ENCODE results near the gene LETM1. TPM values are rescaled to one million over a fixed set of nuclear protein-coding genes. Genes with fewer than 3 reads are reported as not detected.
A peak's percentile ranks its signal among the peaks of the same experiment; 100 is the strongest.

The LETM1 gene
- total and polyA plus RNA-seq, 2 of the 13 experiments (the other 11 are each of a cell fraction or from before 2014, with no cell fraction given) = 9.7 to 41.6 TPM

DNA sequence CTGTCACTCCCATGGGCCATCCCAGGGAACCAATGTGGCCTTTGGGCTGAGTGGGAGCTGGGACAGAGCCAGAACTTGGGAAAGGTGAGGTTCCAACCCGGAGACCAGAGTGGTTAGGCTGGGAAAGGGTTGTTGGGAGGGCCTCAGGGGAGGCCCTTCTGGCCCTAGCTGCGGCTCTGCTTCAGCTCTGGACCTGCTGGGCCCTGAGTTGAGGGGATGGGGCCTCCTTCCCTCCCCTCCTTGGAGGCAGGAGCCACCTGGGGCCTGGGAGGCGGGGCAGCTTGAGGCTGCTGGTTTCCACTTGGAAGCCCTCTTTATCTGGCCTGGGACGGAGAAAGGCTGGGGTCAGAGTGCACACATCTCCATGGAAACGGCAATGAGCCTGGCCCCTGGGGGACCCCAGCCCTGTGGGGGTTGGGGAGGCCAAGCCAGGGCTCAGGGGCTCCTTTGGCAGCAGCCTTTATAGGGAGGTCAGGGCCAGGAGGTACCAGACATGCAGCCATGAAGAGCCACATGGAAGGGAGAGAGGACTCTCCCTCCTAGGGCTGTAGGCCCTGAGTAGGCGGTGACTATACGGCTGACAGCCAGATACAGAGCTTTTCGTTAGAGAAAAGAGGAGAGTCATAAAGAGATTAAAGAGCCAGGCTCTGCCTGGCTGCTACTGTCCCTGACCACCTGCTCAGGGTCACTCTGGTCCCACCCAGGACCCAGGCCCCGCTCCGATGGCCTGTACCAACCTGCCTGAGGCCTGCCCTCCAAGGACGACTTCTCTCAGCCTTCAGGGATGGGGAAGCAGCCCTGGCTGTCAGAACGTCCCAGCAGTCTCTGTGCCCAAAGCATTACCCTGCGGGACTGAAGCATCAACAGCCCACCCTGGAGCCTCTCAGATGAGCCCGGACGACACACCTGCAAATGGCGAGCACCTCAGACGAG, 8.4 kb upstream of the LETM1 start (continued):
- TF ChIP-seq, protein P1, sequence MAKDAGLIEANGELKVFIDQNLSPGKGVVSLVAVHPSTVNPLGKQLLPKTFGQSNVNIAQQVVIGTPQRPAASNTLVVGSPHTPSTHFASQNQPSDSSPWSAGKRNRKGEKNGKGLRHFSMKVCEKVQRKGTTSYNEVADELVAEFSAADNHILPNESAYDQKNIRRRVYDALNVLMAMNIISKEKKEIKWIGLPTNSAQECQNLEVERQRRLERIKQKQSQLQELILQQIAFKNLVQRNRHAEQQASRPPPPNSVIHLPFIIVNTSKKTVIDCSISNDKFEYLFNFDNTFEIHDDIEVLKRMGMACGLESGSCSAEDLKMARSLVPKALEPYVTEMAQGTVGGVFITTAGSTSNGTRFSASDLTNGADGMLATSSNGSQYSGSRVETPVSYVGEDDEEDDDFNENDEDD (CRISPR knock-in tag; IDR thresholded peaks at IDR 0.05; ENCODE audit: borderline replicate concordance) = no peak
- no peak for TF ChIP-seq TCF7 (IDR thresholded peaks at IDR 0.05; ENCODE audit: low read depth)
- TF ChIP-seq U2AF2 (IDR thresholded peaks at IDR 0.05; ENCODE audit: low read depth, low read length) = no peak
- TF ChIP-seq, protein P2, sequence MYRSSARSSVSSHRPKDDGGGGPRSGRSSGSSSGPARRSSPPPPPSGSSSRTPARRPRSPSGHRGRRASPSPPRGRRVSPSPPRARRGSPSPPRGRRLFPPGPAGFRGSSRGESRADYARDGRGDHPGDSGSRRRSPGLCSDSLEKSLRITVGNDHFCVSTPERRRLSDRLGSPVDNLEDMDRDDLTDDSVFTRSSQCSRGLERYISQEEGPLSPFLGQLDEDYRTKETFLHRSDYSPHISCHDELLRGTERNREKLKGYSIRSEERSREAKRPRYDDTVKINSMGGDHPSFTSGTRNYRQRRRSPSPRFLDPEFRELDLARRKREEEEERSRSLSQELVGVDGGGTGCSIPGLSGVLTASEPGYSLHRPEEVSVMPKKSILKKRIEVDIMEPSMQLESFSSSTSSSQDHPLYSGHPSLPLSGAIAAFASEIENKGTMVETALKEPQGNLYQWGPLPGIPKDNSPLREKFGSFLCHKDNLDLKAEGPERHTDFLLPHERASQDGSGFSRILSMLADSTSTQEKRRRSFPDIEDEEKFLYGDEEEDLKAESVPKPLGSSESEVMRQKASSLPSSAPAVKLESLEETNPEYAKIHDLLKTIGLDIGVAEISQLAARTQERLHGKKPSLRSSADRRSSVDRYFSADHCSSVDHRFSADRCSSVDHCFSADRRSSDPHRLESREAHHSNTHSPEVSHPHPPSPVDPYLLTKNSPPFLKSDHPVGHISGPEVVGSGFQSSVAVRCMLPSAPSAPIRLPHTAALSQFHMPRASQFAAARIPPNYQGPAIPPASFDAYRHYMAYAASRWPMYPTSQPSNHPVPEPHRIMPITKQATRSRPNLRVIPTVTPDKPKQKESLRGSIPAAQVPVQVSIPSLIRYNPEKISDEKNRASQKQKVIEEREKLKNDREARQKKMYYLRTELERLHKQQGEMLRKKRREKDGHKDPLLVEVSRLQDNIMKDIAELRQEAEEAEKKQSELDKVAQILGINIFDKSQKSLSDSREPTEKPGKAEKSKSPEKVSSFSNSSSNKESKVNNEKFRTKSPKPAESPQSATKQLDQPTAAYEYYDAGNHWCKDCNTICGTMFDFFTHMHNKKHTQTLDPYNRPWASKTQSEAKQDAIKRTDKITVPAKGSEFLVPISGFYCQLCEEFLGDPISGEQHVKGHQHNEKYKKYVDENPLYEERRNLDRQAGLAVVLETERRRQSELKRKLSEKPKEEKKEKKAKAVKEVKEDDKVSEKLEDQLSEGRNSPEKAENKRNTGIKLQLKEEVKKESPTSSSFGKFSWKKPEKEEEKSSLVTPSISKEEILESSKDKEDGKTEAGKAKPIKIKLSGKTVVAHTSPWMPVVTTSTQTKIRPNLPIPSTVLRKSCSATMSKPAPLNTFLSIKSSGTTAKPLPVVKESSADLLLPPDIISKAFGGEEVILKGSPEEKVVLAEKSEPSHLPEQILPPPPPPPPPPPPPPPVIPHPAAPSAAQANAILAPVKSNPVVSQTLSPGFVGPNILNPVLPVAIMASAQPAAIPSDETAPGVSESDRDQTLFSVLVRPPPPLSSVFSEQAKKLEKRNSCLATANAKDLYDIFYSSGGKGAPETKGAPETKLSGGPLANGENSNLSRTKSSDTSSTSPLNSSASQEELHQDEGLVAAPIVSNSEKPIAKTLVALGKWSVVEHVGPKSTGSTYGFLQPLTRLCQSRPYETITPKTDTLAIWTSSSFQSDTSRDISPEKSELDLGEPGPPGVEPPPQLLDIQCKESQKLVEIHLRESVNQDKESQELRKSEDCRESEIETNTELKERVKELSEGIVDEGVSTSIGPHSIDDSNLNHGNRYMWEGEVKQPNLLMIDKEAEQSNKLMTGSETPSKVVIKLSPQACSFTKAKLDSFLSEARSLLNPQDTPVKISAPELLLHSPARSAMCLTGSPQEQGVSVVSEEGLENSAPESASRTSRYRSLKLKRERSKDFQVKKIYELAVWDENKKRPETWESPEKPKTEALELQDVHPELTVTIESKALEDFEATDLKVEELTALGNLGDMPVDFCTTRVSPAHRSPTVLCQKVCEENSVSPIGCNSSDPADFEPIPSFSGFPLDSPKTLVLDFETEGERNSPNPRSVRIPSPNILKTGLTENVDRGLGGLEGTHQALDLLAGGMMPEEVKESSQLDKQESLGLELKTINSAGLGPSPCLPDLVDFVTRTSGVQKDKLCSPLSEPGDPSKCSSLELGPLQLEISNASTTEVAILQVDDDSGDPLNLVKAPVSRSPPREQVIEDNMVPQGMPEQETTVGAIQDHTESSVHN (CRISPR knock-in tag; IDR thresholded peaks at IDR 0.05) = no peak
- no peak for TF ChIP-seq SALL2 (CRISPR knock-in tag; IDR thresholded peaks at IDR 0.05)
- TF ChIP-seq FIP1L1 (IDR thresholded peaks at IDR 0.05; ENCODE audit: borderline replicate concordance, insufficient read depth, low read depth, low read length) = no peak
- no peak for TF ChIP-seq SSRP1 (CRISPR knock-in tag; IDR thresholded peaks at IDR 0.05)
- TF ChIP-seq ZNF550 (CRISPR knock-in tag; IDR thresholded peaks at IDR 0.05; ENCODE audit: borderline replicate concordance) = no peak
- TF ChIP-seq RXRA (CRISPR knock-in tag; IDR thresholded peaks at IDR 0.05) = peak; percentile 74
- TF ChIP-seq TAF15 (IDR thresholded peaks at IDR 0.05; ENCODE audit: low read depth, low read length, poor library complexity, severe bottlenecking) = no peak
- TF ChIP-seq FOXC1 (CRISPR knock-in tag; IDR thresholded peaks at IDR 0.05; ENCODE audit: borderline replicate concordance) = no peak
- no peak for TF ChIP-seq ZNF354B (CRISPR knock-in tag; IDR thresholded peaks at IDR 0.05)
- no peak for TF ChIP-seq ELF3 (CRISPR knock-in tag; IDR thresholded peaks at IDR 0.05)
- TF ChIP-seq SP5 (CRISPR knock-in tag; IDR thresholded peaks at IDR 0.05; ENCODE audit: borderline replicate concordance, low read depth) = peak; percentile 65; the same call in 1 of the 2 replicates
- no peak for TF ChIP-seq ZBTB21 (CRISPR knock-in tag; IDR thresholded peaks at IDR 0.05)
- TF ChIP-seq PCBP2 (optimal IDR thresholded peaks at IDR 0.05; ENCODE audit: low read depth, low read length, poor library complexity, severe bottlenecking) = no peak
- TF ChIP-seq RFXAP (CRISPR knock-in tag; IDR thresholded peaks at IDR 0.05; ENCODE audit: borderline replicate concordance) = no peak
- TF ChIP-seq ARHGAP35 (CRISPR knock-in tag; IDR thresholded peaks at IDR 0.05; ENCODE audit: borderline replicate concordance) = no peak
- TF ChIP-seq ARNTL (CRISPR knock-in tag; IDR thresholded peaks at IDR 0.05) = no peak; the same call in 1 of the 2 replicates
- TF ChIP-seq ISL2 (CRISPR knock-in tag; IDR thresholded peaks at IDR 0.05) = no peak
- peak; percentile 77 for TF ChIP-seq NR2F6 (IDR thresholded peaks at IDR 0.05)
- peak; percentile 60; the same call in 1 of the 2 replicates for TF ChIP-seq NR2F6 (CRISPR knock-in tag; IDR thresholded peaks at IDR 0.05)
